NCI-H146 treated with DMSO at 0.1 percent for 48 hours (cell line): ENCODE data around the gene FAM24A.
"Not testable (repeated sequence)": the region's sequence is repeated elsewhere in the genome, so short reads cannot be mapped to it uniquely, and the experiment has no call there.

Experiments
- DNase-seq: peaks from one replicate; lab custom pipeline; 2025; ENCODE audit not compliant: unreplicated experiment; lab: John Stamatoyannopoulos, UW

The FAM24A gene, protein sequence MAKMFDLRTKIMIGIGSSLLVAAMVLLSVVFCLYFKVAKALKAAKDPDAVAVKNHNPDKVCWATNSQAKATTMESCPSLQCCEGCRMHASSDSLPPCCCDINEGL

DNA sequence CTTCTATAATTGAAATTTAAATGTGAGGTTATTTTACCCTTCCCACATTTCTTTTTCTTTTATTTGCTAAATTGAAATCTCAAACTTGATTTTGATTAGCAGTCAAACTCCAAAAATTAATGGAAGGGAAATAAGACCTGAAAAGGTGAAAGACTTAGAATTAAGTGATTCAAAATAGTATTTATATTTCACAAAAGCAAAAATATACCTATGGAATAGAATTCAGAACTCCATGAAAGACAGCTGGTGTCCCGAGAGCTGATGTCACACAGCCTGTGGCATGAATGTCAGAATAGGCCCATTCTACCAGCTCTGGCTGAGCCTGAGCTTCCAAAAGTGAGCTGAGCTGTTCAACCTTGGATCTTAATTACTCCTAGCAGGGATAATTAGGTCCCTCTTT, at the start of gene FAM24A:
Gene FAM24A (plus strand): TSS at position 301 of the 400 bp plus-strand sequence. CDS start 1,025 bp downstream, outside the sequence.
- no peak for DNase-seq

DNA sequence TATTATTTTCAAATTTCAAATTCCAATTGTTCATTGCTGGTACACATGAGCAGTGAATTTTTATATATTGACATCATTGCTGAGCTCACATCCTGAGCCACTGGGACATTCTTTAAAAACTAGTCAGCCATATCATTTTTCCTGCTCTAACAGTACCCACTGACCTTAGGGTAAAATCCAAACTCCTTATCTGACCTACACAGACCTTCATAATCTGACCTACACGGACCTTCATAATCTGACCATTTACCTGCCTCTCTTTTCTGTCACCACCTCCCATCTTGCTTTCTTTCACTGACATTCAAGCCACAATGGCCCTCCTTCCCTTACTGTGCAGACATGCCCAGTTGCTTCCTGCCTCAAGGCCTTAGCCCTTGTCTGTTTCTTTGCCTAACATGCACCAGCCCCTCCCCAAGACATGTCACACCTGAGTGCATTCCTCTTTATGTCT, 48.7 kb upstream of the FAM24A start:
- no peak for DNase-seq

GRCh38 chr10:122863216-122864193, 46.9 kb upstream of the FAM24A start:
- no peak for DNase-seq

DNA sequence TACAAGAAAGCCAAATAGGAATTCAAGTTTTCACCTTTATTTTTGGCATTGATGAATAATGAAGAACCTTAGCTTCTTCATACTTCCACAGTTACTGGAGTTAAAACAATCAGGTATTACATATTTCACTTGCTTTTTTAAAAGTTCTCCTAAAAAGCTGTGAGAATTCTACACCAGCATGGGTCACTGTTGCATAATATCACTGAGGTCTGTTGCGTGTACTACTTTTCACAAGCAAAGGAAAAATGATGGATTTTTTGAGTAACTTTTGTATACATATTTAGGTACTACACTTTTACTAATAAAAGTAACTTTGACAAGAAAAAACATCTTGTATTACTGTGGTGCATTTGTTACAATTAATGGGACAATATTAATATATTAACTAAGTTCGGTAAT, 46.2 kb upstream of the FAM24A start:
- DNase-seq = no peak

GRCh38 chr10:122864901-122865300, 45.5 kb upstream of the FAM24A start:
- DNase-seq = no peak

DNA sequence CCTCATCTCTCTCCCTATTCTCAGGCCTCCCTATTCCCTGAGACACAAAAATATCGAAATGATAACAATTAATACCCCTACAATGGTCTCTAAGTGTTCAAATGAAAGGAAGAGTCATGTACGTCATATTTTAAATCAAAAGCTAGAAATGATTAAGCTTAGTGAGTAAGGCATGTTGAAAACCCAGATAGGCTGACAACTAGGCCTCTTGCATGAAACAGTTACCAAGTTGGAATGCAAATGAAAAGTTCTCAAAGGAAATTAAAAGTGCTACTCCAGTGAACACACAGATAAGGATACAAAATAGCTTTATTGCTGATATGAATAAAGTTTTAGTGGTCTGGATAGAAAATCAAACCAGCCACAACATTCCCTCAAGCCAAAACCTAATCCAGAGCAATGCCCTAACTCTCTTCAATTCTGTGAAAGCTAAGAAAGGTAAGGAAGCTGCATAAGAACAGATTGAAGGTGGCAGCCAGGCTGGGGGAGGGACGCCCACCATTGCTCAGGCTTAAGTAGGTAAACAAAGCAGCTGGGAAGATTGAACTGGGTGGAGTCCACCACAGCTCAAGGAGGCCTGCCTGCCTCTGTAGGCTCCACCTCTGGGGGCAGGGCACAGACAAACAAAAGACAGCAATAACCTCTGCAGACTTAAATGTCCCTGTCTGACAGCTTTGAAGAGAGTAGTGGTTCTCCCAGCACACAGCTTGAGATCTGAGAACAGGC, 43.5 kb upstream of the FAM24A start:
- DNase-seq = not testable (repeated sequence)

DNA sequence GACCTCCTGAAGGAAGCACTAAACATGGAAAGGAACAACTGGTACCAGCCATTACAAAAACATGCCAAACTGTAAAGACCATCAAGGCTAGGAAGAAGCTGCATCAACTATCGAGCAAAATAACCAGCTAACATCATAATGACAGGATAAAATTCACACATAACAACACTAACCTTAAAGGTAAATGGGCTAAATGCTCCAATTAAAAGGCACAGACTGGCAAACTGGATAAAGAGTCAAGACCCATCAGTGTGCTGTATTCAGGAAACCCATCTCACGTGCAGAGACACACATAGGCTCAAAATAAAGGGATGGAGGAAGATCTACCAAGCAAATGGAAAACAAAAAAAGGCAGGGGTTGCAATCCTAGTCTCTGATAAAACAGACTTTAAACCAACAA, 41.6 kb upstream of the FAM24A start:
- DNase-seq = not testable (repeated sequence)

- DNase-seq = not testable (repeated sequence)
These were observed 38.5 kb upstream of the FAM24A start for GRCh38 chr10:122871947-122872346.

DNA sequence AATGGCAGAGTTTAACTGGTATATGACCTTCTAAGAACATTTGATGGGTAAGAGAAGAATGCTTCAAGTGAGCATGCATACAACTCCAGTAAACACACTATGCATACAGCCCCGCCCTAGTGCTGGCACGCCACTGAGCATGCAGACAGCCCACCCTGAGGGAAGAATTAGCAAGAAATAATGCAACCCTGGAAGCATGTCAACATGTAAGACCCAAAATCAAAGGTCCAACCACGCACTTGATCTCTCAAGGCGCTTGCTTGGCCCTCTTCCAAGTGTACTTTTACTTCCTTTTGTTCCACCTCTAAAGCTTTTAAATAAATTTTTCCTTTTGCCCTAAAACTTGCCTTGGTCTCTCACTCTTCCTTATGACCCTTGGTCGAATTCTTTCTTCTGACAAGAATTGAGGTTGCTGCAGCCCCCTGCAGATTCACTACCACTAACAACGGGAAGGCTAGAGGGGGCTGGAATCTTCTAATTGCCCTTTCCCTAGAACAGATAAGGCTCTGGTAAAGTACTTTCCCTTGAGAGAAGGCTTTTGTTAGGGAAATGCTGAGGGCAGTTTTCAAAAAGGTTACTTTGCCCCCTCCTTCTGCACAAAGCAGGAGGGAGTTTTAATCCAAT, 34.5 kb upstream of the FAM24A start:
- DNase-seq = no peak

DNA sequence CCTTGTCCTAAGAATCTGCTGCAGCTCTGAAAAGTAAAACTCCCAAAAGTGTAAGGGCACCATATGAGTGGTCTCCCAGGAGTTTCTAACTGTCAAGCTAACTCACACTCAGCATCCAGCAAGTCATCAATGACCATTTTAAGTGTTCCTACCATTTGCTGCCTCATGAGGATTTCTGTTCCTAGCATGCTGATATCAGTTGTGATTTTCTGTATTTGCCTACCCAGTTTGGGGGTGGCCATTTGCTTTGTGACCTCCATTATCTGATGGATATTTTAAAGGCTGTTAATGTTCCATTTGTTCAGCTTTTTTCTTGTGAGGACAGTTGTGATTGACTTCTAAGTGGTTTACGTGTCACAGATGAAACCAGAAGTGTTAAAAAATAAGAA, 33.9 kb upstream of the FAM24A start:
- no peak for DNase-seq

DNA sequence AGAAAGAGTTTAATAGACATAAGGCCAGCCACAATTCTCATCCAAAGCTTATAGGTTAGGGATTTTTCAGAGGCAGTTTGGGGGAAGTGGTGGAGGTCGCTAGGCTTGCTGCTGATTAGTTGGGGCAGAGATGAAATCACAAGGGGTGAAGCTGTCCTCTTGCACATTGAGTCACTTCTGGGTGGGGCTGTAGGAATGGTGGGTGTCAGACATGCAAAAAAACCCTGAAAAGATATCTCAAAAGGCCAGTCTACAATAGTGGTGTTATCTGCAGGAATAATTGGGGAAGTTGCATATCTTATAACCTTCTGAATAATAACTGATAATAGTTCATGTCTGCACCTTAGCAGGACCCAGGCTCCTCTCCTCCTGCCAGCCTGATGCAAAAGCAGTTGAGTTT, 33.1 kb upstream of the FAM24A start:
- no peak for DNase-seq

GRCh38 chr10:122878799-122879338, 31.5 kb upstream of the FAM24A start:
- DNase-seq = peak; percentile 64

DNA sequence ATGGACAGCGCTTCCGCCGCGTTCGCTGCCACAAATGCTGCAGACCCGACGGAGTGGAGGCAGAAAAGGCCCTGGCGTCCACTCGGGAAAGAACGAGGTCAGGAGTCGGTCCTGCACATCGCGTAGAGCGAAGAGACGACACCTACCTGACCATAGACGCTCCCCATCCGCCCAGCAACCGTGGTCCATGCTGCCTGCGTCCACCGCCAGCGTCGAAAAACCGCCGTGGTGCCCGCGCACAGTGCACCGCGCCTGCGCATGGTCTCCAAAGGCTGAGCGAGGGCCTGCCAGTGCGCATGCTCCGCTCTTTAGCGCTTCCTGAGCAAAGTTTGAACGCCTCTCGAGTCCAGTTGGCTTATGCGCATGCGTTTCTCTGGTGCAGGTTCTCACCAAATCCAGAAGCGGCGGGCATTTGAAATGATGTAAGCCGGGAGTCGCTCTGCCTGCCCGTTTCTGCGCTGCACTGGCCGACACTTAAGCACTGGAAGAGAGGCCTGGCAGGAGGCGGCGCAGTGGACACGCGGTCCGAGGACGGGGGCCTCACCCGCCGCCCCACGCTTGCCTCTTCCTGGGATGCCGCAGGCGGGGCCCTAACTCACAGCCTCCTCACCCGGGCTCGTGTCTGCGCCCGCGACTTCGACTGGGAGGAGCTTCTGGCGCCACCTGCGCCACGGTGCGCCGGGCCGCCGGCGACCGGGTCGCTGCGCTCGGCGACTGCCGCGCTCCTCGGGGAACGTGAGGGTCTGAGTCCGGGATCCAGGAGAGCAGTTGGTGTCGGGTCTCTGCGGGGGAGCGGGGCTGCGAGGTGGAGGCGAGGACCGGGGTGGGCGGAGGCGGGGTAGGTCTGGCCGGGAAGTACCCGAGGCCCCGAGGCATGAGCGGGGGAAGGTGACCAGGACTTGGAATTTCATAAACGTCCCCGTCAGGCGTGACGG, 30.8 kb upstream of the FAM24A start, which contains the start of gene FAM24B:
Gene FAM24B (minus strand): TSS at position 243 of the 935 bp plus-strand sequence. CDS start 29,066 bp downstream, outside the sequence.
- DNase-seq = peak; percentile 95

- no peak for DNase-seq
These were observed 27.6 kb upstream of the FAM24A start for GRCh38 chr10:122882766-122883165.

- no peak for DNase-seq
These were observed 26.2 kb upstream of the FAM24A start for GRCh38 chr10:122884166-122884565.

DNA sequence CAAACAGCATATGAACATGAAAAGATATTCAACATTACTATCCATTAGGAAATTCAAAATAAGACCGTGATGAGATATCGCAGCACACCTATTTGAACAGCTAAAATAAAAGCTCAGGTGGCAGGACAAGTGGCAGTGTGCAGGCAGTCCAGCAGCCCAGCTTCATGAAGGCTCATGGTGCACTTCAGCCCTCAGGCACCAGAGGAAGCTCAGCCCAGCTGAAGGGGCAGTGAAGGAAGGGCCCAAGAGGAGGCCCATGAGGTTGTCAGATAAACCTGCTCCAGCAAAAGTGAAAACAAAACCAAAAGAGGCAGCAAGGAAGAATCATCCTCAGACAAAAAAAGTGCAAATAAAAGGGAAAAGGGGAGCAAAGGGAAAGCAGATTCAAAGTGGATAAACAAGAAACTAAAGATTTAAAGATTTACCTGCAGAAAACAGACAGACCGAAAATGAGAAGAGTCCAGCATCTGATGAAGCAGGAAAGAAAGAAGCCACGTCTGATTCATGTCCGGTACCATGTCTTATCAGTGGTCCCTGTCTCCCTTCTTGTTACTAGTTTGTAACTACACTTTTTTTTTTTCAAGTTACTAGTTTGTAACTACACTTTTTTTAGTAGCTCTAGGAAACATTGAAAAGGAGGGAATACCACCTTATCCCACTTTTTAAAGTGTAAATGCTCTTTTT, 16.0 kb upstream of the FAM24A start:
- no peak for DNase-seq

- DNase-seq = not testable (repeated sequence)
These were observed 6.5 kb upstream of the FAM24A start for GRCh38 chr10:122903861-122904260.

DNA sequence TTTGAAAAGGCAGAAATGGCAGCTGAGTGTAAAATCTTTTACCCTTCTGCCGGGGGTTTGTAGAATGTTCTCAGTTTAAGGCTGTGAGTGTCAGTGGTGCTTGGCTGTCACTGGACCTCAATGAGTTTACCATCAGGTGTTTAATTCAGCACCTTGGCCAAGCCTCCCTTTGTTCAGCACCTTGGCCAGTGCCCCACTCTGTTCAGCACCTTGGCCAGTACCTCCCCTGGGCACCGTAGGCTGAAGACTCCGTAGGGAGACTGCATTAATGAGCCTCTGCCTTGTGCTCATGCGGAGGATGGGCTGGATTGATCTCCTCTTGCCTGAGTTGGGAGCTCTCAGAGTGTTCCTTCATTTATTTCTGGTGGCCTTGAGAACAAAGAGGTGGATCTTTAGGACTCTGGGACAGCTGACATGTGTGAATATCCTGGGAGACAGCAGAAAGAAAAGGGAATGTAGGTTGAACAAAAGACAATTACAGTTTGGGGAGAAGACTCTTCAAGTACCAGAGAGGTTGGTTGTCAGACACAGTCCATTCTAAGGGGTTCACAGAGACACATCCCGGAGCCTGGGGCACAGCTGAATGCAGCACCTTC, 1.6 kb downstream of the FAM24A start:
- DNase-seq = no peak

- no peak for DNase-seq
These were observed 5.3 kb downstream of the FAM24A start for GRCh38 chr10:122915700-122916099.
